ENCODE data around the gene RUSC2. TPM values are rescaled to one million over a fixed set of nuclear protein-coding genes. Genes with fewer than 3 reads are reported as not detected.

Gene RUSC2
- total RNA-seq, 1 donor from 2014 or later, result 4.5 TPM

GRCh38 chr9:35517552-35518224 lies 27.8 kb downstream of the RUSC2 start:
- DNase-seq (ENCODE audit: low read depth), result no peak
- Histone ChIP-seq H3K36me3 (ENCODE audit: control insufficient read depth, insufficient read depth, low read length) (no peaks in the 10 kb centered on the region), H3K27me3 (ENCODE audit: control insufficient read depth, insufficient read depth, low read length) (no peaks in the 10 kb centered on the region), H3K4me3 (ENCODE audit: low read depth, low read length) (no peak overlapping the region)
- no peak for TF ChIP-seq CTCF (IDR thresholded peaks at IDR 0.05; ENCODE audit: insufficient read depth, low read length, severe bottlenecking)
- FAIRE-seq, result no peak

GRCh38 chr9:35518225-35518821 lies 28.4 kb downstream of the RUSC2 start:
- peak; percentile 96 for DNase-seq (ENCODE audit: low read depth)
- peak; percentile 96 for FAIRE-seq
- TF ChIP-seq CTCF (IDR thresholded peaks at IDR 0.05; ENCODE audit: insufficient read depth, low read length, severe bottlenecking), result no peak
- no peaks in the 10 kb centered on the region for H3K36me3 ChIP-seq (ENCODE audit: control insufficient read depth, insufficient read depth, low read length)
- H3K27me3 ChIP-seq (ENCODE audit: control insufficient read depth, insufficient read depth, low read length), result no peaks in the 10 kb centered on the region
- no peak overlapping the region for H3K4me3 ChIP-seq (ENCODE audit: low read depth, low read length)

GRCh38 chr9:35518981-35519679 lies 29.2 kb downstream of the RUSC2 start:
- FAIRE-seq (no peak), DNase-seq (ENCODE audit: low read depth) (peak; percentile 63)
- no peak for TF ChIP-seq CTCF (IDR thresholded peaks at IDR 0.05; ENCODE audit: insufficient read depth, low read length, severe bottlenecking)
- H3K27me3 ChIP-seq (ENCODE audit: control insufficient read depth, insufficient read depth, low read length), result no peaks in the 10 kb centered on the region
- H3K36me3 ChIP-seq (ENCODE audit: control insufficient read depth, insufficient read depth, low read length), result no peaks in the 10 kb centered on the region
- H3K4me3 ChIP-seq (ENCODE audit: low read depth, low read length), result no peak overlapping the region

GRCh38 chr9:35519692-35520363 lies 29.9 kb downstream of the RUSC2 start:
- no peak for FAIRE-seq
- no peak for TF ChIP-seq CTCF (IDR thresholded peaks at IDR 0.05; ENCODE audit: insufficient read depth, low read length, severe bottlenecking)
- H3K4me3 ChIP-seq (ENCODE audit: low read depth, low read length), result no peak overlapping the region

GRCh38 chr9:35520364-35520710 lies 30.4 kb downstream of the RUSC2 start:
- no peak for TF ChIP-seq CTCF (IDR thresholded peaks at IDR 0.05; ENCODE audit: insufficient read depth, low read length, severe bottlenecking)
- H3K4me3 ChIP-seq (ENCODE audit: low read depth, low read length), result no peak overlapping the region
- no peaks in the 10 kb centered on the region for H3K36me3 ChIP-seq (ENCODE audit: control insufficient read depth, insufficient read depth, low read length)
- FAIRE-seq, result no peak
- no peaks in the 10 kb centered on the region for H3K27me3 ChIP-seq (ENCODE audit: control insufficient read depth, insufficient read depth, low read length)
- DNase-seq (ENCODE audit: low read depth), result no peak

More at GRCh38 chr9:35519692-35520363, 29.9 kb downstream of the RUSC2 start:
- H3K27me3 ChIP-seq (ENCODE audit: control insufficient read depth, insufficient read depth, low read length), result no peaks in the 10 kb centered on the region
- H3K36me3 ChIP-seq (ENCODE audit: control insufficient read depth, insufficient read depth, low read length), result no peaks in the 10 kb centered on the region
- peak; percentile 41 for DNase-seq (ENCODE audit: low read depth)
